ENCODE results near the gene ADD1.
A peak's percentile ranks its signal among the peaks of the same experiment; 100 is the strongest.

Gene ADD1

DNA sequence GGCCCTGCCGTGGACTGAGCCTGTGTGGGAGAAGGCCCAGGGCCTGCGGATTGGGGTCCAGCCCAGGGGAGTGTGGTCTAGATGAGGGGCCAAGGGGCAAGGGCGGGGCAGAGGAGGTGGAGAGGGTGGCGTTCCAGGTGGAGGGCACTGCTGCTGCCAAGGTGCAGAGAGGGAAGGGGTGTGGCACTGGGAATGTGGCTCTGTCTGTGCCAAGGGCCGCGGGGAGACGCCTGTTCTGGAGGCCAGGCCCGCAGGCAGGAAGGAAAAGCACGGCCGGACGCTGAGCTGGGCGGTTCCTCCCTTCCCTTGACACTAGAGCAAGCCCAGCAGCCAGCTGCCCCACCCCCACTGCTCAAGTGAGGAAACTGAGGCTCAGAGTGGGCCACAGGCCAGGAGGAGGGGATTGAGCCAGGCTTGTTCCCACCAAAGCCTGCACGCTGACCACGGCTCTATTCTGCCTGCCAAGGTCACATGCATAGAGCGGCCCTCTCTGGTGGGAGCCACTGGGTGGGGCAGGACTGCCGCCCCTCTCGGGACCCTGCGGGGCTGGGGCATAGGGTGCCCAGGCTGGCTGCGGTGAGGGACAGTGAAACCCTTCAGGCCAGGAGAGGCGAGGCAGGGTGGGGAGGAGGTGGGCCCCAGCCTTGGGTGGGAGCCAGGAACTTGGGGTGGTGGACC is 37.8 kb upstream of the ADD1 start:
- no peak for DNase-seq

DNA sequence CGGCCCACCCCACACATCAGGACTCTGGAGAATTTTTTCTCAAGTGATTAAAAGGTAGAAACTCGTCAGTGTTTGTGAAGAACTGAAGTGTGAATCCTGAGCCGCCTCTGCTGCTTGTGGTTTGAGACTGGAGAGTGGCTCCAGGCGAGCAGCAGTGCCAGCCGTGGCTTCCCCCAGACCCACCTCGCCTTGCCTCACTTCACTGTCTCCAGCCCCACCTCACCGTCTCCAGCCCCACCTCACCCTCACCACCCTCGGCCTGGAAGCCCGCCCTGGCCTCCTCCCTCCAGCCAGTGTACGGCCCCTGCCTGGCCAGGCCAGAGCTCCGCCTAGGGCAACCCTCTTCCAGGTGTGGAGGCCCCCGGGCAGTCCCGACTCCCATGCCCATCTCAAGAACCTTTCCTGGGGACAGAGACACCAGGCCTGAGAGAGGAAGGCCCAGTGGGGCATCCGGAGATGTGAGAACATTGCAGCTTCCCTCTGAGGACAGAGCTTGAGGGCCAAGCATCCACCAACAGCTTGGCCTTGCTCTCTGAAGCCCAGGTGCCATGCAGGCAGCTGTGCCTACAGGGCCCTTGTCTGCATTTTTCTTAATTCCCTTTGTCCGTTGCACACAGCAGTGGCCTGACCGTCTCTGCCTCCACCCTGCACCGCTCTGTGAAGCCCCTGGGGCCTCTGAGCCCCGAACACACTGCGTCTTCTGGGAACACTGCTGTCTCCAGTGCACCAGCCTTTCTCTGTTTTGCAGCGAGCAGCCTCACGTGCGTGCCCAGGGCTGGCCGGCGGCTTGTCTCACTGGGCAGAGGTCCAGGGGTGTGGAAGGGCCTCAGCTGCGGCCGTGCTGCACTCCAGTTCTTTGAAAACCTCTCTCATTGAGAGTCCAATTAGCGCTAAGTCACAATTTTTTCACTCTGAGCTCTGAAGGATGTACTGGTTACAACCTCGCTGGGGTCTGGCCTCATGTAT is 37.0 kb upstream of the ADD1 start:
- DNase-seq, result no peak

DNA sequence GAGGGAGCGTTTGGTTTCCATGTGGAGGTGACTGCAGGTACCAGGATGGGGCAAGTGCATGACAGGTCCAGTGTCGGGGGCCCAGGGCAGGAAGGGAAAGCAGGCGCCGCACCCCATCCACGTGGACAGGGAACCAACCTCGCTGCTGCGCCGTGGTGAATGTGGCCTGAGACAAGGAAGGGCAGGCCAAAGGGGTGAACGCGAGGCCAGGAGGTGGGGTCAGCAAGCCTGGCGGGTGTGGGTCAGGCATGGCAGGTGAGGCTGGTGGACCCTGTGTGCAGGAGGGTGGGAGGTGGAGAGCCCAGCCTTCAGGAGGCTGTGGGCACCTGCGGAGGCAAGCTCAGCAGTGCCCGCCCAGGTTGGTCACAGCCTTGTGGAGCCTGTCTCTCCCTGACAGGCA is 36.1 kb upstream of the ADD1 start:
- DNase-seq, result no peak

- no peak for DNase-seq
Observed at GRCh38 chr4:2808001-2808400, 35.6 kb upstream of the ADD1 start.

- no peak for DNase-seq
Observed at GRCh38 chr4:2809610-2810180, 33.9 kb upstream of the ADD1 start.

GRCh38 chr4:2810388-2810787 is 33.3 kb upstream of the ADD1 start:
- DNase-seq, result no peak

DNA sequence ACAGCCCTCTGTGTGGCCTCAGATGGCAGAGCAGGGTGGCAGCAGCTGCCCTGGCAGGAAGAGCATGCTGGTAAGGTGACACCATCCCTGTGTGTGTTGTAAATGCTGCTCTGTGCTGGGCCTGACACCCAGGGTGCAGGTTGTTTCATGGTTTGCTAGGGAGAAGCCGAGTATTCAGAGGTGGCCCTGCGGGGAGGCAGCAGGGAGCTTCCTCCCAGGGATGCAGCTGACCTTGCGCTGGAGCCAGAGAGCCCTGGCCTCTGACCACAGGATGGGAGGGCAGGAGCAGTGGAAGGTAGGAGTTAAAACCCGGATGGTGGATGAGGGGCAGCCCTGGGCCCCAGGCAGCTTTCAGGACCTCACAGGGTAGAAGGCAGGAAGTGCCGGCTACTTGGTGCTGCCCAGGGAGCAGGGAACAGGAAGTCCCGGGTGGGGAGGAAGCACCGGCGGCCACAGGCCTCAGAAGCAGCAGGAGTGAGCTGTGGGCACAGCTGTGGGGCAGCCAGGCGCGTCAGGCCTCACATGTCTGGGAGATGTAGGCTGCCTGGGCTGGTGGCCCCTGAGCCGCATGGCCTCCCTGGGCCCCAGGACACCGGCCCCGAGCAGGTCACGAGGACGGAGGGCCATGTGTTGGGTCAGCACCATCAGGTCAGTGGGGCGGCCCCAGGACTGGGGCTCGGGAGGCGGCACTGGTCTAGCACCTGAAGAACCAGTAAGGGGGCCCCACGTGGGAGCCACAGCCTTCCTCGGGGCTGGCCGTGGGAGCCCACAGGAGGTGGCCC is 31.6 kb upstream of the ADD1 start:
- DNase-seq, result peak; percentile 59

GRCh38 chr4:2812612-2813354 is 30.9 kb upstream of the ADD1 start:
- DNase-seq, result no peak

GRCh38 chr4:2813446-2814405 is 29.9 kb upstream of the ADD1 start:
- no peak for DNase-seq

DNA sequence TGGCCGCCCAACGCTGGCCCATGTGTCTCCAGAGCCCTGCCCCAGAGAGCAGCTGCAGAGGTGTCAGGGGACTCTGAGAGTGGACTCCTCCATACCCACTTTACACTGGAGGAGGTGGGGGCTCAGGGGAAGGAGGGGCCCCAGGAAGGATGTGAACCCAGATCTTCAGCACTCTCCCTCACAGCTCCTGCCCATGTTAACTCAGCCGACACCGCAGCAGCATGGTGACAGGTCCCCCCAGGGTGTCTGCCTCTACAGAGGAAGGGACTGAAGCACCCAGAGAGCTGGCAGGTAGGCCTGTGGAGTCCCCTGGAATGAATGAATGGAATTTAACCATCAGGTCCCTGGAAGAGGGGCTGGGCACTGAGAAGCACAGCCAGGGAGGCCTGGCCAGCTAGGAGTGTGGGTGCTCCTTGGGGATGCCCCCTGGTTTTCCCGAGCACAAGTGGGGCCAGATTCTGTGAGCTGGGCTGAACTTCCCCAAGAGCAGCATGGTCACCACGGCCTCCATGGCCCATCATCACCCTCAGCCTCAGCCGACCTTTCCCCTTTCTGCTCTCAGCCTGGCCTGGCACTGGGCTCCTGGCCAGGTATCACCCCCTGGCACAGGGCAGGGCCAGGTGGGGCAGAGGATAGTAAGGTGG is 28.9 kb upstream of the ADD1 start:
- no peak for DNase-seq

GRCh38 chr4:2816401-2816954 is 27.2 kb upstream of the ADD1 start:
- DNase-seq, result no peak

DNA sequence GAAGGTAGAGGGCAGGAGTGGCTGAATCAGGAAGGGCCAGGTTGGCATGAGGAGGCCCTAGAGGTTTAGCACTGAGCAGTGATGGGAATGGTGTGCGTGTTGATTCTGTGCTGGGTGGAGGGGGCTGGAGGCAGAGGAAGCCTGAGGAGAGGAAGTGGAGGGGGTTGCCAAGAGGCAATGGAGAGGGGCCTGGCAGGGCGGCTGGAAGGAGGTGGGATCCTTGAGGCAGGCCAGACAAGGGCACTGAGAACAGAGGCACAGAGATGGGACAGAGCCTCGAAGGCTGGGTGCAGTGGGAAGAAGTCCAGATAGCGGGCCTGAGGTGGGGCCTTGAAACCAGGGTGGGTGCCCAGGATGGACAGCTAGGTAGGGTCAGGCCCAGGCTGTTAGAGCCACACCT is 26.5 kb upstream of the ADD1 start:
- DNase-seq, result no peak

- no peak for DNase-seq
Observed at GRCh38 chr4:2817701-2818350, 25.8 kb upstream of the ADD1 start.

DNA sequence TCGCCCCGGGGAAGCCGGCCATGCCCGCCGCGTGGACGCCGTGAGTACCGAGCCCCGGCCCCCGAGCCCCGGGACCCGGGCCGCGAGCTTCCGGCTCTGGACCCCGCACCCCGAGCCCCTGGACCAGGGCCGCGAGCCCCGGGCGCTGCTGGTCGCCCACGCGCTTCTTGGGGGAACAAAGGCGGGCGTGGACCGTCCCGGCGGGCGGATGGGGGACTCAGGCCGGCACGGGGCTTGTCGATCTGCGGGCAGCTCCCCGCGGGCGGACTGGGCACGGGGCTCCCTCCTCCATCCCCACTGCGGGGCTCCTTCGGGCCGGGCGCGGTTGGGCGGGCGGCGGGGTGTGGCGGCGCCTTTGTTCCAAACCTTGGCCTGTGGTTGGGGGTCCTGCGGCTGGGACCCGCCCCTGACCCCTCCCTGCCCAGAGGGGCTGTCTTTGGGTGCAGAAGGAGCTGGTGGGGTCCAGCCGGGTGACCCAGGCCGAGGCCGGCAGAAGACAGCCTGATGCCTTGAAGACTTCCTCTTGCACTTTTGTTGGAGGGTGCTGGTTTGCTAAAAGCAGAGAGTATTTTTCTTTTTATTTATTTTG is 25.2 kb upstream of the ADD1 start:
- no peak for DNase-seq

DNA sequence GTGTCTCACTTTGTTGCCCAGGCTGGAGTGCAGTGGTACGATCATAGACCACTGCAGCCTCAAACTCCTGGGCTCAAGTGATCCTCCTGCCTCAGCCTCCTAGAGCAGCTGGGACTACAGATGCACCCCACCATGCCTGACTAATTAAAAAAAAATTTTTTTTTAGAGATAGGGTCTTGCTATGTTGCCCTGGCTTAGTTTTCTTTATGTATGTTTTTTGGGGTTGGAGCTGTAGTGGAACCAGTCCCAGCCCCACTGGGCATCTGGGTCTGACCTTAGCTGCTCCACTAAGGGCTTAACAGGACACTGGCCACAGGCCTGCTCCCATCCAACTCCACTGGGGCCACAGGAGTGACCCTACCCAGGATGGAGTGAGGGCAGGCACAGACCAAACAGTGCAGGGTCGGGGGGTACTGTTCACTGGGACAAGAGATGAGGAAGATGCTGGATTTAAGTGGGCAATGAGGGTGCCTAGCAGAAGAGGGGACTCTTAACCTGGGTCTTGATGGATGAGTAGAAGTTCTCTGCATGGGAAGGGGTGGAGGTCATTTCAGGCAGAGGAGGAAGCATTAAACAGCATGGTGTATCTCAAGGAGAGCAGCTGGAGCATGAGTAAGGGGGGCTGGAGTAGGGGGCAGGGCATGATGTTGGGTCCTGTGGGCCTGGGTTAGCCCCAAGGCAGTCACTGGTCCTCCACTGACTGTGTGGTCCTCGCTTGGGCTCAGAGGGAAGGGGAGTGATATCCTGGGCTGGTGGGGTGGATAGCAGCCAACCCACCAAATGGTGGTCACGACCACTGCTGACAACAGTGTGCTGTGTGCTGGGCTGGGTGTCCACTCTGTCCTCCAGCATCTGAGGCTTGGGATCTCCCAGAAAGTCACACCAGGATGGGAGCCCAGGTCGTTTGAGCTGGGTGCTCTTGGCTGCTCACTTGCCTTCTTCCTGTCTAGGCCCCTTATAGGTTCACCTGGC is 24.1 kb upstream of the ADD1 start:
- DNase-seq, result no peak

GRCh38 chr4:2820216-2820982 is 23.2 kb upstream of the ADD1 start:
- no peak for DNase-seq
